ENCODE data around the gene PCBP3.

DNA sequence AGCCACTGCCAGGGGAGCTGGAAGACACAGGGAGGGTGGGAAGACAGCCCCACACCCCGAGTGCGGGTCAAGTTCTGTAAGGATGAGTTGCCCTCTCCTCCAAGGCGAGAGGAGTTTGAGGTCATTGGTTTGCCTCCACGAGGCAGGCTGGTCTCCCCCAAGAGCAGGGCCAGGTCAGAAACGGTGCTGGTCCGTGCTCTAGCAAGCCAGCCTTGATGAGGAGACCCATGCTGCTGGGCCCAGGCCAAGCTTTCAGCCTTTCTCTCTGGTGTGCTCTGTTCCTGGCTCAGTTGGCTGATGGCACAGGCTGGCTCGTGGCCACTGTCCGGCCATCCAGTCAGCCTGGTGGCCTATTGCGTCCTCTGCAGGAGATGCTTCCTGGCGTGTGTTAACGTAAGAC lies 12.0 kb upstream of the PCBP3 start:
- TF ChIP-seq, protein P1, sequence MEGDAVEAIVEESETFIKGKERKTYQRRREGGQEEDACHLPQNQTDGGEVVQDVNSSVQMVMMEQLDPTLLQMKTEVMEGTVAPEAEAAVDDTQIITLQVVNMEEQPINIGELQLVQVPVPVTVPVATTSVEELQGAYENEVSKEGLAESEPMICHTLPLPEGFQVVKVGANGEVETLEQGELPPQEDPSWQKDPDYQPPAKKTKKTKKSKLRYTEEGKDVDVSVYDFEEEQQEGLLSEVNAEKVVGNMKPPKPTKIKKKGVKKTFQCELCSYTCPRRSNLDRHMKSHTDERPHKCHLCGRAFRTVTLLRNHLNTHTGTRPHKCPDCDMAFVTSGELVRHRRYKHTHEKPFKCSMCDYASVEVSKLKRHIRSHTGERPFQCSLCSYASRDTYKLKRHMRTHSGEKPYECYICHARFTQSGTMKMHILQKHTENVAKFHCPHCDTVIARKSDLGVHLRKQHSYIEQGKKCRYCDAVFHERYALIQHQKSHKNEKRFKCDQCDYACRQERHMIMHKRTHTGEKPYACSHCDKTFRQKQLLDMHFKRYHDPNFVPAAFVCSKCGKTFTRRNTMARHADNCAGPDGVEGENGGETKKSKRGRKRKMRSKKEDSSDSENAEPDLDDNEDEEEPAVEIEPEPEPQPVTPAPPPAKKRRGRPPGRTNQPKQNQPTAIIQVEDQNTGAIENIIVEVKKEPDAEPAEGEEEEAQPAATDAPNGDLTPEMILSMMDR (IDR thresholded peaks at IDR 0.05; ENCODE audit: insufficient read depth, low read length, poor library complexity, severe bottlenecking): no peak
- TF ChIP-seq EZH2phosphoT487 (conservative IDR thresholded peaks at IDR 0.05; ENCODE audit: low read length): no peak

Measured in SU-DHL-6 (cell line).